SU-DHL-6 (cell line): Measurements from ENCODE around the gene FAAH.

Experiments used
- EZH2phosphoT487 ChIP-seq: fragments of 200-600 bp; sonication (generic), shearing (Covaris generic); conservative IDR thresholded peaks from 2 replicates; pipeline ENCODE4 v1.6.1; 2018; ENCODE audit warnings: mild to moderate bottlenecking, antibody characterized with exemption, low read length, moderate library complexity, mixed read lengths
- TF ChIP-seq, protein P1 (sequence below): fragments of 200-600 bp; sonication (generic); IDR thresholded peaks from one replicate; pipeline ENCODE4 v1.5.1; 2017; ENCODE audit warnings: antibody characterized with exemption, mild to moderate bottlenecking, low read length, moderate library complexity; ENCODE audit not compliant: insufficient read depth, poor library complexity, severe bottlenecking

DNA sequence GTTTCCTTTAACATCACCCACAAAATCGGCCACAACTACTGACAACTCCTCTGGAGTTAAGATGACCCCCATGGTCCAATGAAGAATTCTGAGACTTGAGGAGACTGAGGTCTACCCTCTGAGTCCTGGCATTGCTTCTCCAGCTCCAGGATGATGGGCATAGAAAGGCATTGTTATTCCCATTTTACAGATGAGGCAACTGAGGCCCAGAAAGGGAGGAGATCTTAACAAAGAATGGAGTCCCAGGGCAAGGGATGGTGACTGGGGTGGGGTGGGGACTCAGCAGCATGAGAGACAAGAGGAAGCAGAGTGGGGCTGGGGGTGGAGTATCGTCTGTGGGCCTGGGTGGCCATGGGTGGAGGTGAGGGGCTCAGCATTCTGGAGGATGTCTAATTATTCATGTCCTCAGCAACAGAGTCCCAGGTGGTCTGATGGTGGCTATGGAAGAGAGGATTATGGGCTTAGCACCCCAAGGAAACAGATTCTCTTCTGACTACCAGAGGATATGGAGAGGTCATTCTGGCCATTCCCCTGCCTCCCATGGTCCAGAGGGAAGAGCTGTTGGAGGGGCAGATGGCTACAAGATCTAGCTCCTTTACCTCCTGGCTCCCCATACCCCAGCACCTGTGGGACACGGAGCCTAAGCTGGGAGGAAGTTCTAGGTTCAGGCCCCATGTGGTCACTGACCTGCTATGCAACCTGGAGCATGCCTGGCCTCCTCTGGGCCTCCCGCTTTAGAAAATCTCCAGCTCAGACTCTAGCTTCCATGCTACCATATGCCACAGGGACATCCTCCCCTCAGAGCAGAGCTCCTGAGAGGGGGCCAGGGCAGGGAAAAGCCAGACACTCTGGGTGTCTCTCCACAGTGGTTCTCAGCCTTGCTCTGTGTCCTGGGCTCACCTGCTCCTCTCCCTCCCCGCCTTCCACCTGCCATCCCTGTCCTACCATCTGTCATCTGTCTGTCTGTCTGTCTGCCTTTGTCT is 58.1 kb downstream of the FAAH start:
- TF ChIP-seq, protein P1, sequence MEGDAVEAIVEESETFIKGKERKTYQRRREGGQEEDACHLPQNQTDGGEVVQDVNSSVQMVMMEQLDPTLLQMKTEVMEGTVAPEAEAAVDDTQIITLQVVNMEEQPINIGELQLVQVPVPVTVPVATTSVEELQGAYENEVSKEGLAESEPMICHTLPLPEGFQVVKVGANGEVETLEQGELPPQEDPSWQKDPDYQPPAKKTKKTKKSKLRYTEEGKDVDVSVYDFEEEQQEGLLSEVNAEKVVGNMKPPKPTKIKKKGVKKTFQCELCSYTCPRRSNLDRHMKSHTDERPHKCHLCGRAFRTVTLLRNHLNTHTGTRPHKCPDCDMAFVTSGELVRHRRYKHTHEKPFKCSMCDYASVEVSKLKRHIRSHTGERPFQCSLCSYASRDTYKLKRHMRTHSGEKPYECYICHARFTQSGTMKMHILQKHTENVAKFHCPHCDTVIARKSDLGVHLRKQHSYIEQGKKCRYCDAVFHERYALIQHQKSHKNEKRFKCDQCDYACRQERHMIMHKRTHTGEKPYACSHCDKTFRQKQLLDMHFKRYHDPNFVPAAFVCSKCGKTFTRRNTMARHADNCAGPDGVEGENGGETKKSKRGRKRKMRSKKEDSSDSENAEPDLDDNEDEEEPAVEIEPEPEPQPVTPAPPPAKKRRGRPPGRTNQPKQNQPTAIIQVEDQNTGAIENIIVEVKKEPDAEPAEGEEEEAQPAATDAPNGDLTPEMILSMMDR = no peak
- TF ChIP-seq EZH2phosphoT487 = no peak
